DOHH2 (cell line): ENCODE results near the gene USP49.

Experiments
- EZH2phosphoT487 ChIP-seq: fragments of 200-600 bp; sonication (generic); IDR thresholded peaks from 2 replicates; pipeline ENCODE4 v1.6.1; 2017; ENCODE audit warnings: borderline replicate concordance, mild to moderate bottlenecking, antibody characterized with exemption, low read length, moderate library complexity, mixed read lengths
- TF ChIP-seq, protein P1 (sequence below): fragments of 200-600 bp; sonication (generic); IDR thresholded peaks from one replicate; pipeline ENCODE4 v1.5.1; 2014; ENCODE audit warnings: antibody characterized with exemption, mild to moderate bottlenecking, low read depth, low read length; ENCODE audit not compliant: poor library complexity, severe bottlenecking

DNA sequence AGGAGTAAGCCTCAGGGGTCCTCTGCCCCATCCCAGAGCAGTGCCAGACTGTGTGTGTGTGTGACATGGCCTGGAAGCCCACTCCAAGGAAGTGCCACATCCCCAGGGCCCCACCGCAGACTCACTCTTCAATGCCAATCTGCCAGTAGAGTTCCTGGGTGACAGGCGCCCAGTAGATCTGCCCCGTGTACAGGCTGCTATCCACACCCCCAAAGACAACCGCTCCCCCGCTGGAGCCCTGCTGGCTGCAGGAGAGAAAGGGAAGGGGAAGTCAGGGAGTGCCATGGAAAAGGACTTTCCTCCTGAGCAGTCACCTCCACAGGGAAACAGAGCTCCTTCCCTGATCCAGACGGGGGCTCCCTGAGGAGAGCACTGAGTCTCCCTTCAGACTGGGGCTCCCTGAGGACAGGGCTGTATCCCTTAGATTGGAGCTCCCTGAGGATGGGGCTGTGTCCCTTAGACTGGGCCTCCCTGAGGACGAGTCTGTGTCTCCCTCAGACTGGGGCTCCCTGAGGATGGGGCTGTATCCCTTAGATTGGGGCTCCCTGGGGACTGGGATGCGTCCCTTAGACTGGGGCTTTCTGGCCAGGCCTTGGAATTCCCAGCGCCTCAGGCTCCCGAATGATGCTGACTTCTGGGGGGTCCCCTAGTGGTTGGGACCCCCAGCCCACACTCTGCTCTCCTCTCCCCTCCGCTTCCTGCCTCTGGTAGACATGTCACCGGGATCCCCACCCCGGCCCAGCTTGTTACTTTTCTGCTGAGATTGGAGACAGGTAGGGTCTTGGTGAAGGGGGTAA is 154.6 kb downstream of the USP49 start:
- TF ChIP-seq, protein P1, sequence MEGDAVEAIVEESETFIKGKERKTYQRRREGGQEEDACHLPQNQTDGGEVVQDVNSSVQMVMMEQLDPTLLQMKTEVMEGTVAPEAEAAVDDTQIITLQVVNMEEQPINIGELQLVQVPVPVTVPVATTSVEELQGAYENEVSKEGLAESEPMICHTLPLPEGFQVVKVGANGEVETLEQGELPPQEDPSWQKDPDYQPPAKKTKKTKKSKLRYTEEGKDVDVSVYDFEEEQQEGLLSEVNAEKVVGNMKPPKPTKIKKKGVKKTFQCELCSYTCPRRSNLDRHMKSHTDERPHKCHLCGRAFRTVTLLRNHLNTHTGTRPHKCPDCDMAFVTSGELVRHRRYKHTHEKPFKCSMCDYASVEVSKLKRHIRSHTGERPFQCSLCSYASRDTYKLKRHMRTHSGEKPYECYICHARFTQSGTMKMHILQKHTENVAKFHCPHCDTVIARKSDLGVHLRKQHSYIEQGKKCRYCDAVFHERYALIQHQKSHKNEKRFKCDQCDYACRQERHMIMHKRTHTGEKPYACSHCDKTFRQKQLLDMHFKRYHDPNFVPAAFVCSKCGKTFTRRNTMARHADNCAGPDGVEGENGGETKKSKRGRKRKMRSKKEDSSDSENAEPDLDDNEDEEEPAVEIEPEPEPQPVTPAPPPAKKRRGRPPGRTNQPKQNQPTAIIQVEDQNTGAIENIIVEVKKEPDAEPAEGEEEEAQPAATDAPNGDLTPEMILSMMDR = no peak
- TF ChIP-seq EZH2phosphoT487 = no peak
